ENCODE results near the gene DIP2C. TPM values are rescaled to one million over a fixed set of nuclear protein-coding genes. Genes with fewer than 3 reads are reported as not detected.

Gene DIP2C
- total RNA-seq, 1 donor from 2014 or later, result 23.1 TPM

DNA sequence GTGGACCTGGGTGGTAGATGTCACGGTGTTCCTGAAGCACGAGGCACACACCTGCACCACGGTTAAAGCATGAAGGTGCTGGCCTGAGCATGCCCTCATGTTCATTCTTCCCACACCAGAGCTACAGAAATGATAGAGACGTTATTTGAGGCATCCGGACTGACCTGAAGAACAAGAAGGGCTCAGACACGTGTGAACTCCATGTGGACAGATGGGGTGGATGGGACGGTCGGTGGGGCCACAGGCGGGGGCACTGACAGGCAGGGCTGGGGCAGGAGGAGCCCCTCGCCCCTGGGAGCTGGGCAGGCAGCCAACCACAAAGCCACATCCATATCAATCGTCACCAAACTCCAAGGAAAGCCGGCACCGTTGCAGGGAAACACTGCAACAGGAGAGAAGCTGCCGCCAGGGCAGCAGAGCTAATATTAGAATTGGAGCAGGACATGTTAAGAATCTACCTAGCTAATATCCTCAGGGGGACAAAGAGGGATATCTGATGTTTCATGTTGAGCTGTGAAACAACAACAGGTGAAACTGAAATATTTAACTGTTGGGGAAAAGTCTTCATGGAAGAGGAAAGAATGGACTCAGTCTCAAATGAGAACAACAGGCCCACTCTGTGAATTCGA lies 37.8 kb upstream of the DIP2C start:
- Mint-ChIP-seq H3K9me3 (no peaks in the 10 kb centered on the region), H3K36me3 (no peaks in the 10 kb centered on the region), H3K4me1 (ENCODE audit: unreplicated experiment) (no peaks in the 10 kb centered on the region), H3K27ac (no peak overlapping the region), H3K27me3 (no peaks in the 10 kb centered on the region), H3K4me3 (no peak overlapping the region)
- peak; percentile 64 for DNase-seq (ENCODE audit: extremely low spot score, unreplicated experiment)
- no peak for TF ChIP-seq CTCF (conservative IDR thresholded peaks at IDR 0.05)

GRCh38 chr10:725786-726185 lies 36.3 kb upstream of the DIP2C start:
- Mint-ChIP-seq H3K27me3 (no peaks in the 10 kb centered on the region), H3K4me1 (ENCODE audit: unreplicated experiment) (no peaks in the 10 kb centered on the region), H3K27ac (no peak overlapping the region), H3K9me3 (no peaks in the 10 kb centered on the region), H3K4me3 (no peak overlapping the region), H3K36me3 (no peaks in the 10 kb centered on the region)
- no peak for TF ChIP-seq CTCF (conservative IDR thresholded peaks at IDR 0.05)
- DNase-seq (ENCODE audit: extremely low spot score, unreplicated experiment), result no peak

- DNase-seq (ENCODE audit: extremely low spot score, unreplicated experiment), result no peak
- Mint-ChIP-seq H3K27ac (no peak overlapping the region), H3K4me3 (no peak overlapping the region), H3K36me3 (no peaks in the 10 kb centered on the region), H3K27me3 (no peaks in the 10 kb centered on the region), H3K9me3 (no peaks in the 10 kb centered on the region), H3K4me1 (ENCODE audit: unreplicated experiment) (no peaks in the 10 kb centered on the region)
- no peak for TF ChIP-seq CTCF (conservative IDR thresholded peaks at IDR 0.05)
These were observed 35.8 kb upstream of the DIP2C start for GRCh38 chr10:725302-725701.

DNA sequence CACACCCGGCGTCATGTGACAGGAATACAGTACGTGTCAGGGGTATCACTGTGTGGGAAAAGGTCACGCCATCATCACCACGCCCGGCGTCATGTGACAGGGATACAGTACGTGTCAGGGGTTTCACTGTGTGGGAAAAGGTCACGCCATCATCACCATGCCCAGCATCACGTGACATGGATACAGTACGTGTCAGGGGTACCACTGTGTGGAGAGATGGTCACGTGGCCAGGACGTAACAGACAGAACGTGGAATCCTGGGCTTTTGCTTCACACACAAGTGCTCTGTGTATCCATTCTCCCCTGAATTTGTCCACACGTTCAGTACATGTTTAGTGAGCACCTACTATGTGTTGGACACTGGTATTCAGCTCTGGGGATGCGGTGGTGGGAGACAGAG lies 34.5 kb upstream of the DIP2C start:
- Mint-ChIP-seq H3K9me3 (no peaks in the 10 kb centered on the region), H3K27me3 (no peaks in the 10 kb centered on the region), H3K4me3 (no peak overlapping the region), H3K36me3 (no peaks in the 10 kb centered on the region), H3K4me1 (ENCODE audit: unreplicated experiment) (no peaks in the 10 kb centered on the region), H3K27ac (no peak overlapping the region)
- no peak for TF ChIP-seq CTCF (conservative IDR thresholded peaks at IDR 0.05)
- no peak for DNase-seq (ENCODE audit: extremely low spot score, unreplicated experiment)

DNA sequence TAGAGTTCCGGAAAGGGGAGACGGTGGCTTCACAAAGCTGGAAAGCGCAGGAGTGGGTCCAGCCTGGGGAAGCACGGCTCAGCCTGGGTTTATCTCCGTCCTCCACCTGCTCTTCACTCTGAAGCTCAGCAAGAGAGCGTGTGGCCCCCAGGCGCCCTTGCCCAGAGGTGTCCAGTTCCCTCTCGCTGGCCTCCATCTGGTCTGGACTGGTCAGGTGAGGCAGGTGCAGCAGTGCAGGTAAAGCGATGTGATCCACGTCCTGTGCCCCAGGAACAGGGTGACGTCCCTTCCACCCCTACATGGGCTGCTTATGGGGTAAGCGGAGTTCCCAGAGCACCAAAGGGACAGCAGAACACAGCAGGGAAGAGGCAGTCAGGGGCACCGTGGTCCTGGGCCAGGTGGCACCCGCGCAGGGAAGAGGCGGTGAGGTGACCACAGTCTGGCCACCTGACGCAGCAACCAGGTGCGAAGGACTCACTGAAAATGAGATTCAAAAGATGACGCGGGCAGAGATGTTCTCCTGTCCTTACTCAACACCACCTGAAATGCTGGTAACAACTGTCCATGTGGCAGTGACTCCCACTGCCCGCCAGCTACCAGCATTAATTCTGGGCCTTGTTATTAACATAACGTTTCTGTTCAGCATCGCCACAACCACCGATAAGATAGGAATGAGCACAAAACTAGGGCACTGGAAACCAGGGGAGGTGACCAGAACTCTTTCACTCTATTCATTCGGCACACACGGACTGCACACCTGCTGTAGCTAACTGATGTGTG lies 33.0 kb upstream of the DIP2C start:
- peaks cover 3% of the 10 kb centered on the region for H3K4me1 Mint-ChIP-seq (ENCODE audit: unreplicated experiment)
- no peak for DNase-seq (ENCODE audit: extremely low spot score, unreplicated experiment)
- H3K36me3 Mint-ChIP-seq, result no peaks in the 10 kb centered on the region
- H3K4me3 Mint-ChIP-seq, result no peak overlapping the region
- no peaks in the 10 kb centered on the region for H3K9me3 Mint-ChIP-seq
- peaks cover 3% of the 10 kb centered on the region for H3K27me3 Mint-ChIP-seq
- TF ChIP-seq CTCF (conservative IDR thresholded peaks at IDR 0.05), result no peak
- H3K27ac Mint-ChIP-seq, result no peak overlapping the region

Data from type B pancreatic cell (in vitro differentiated cells).